ENCODE results near the gene DNAH10.

The DNAH10 gene

GRCh38 chr12:123912415-123913380, 150.6 kb downstream of the DNAH10 start:
- H4K20me1 ChIP-seq (ENCODE audit: low read depth, low read length): no peaks in the 10 kb centered on the region
- H3F3A ChIP-seq (ENCODE audit: insufficient read depth): peaks cover 6% of the 10 kb centered on the region; the same call in 1 of the 2 replicates
- H3K27me3 ChIP-seq (ENCODE audit: low read length): no peaks in the 10 kb centered on the region
- no peaks in the 10 kb centered on the region for H3K36me3 ChIP-seq (ENCODE audit: low read length)
- no peak for TF ChIP-seq CTCF (IDR thresholded peaks at IDR 0.05; ENCODE audit: insufficient read depth, low read length, poor library complexity, severe bottlenecking)
- TF ChIP-seq EZH2phosphoT487 (conservative IDR thresholded peaks at IDR 0.05; ENCODE audit: low read length): no peak
- H3K79me2 ChIP-seq (ENCODE audit: insufficient read depth, low read length): no peaks in the 10 kb centered on the region
- H3K9me3 ChIP-seq (ENCODE audit: insufficient read depth, low read length): no peaks in the 10 kb centered on the region
- H3K9me2 ChIP-seq (replicated peaks; ENCODE audit: insufficient read depth, low read length): no peaks in the 10 kb centered on the region
- H3K4me2 ChIP-seq (ENCODE audit: low read depth, low read length, poor library complexity, severe bottlenecking): no peak overlapping the region
- no peak overlapping the region for H3K9ac ChIP-seq (ENCODE audit: low read length)
- no peak overlapping the region for H3K27ac ChIP-seq (ENCODE audit: low read depth, low read length)
- no peak overlapping the region for H2AFZ ChIP-seq (ENCODE audit: low read depth, low read length, severe bottlenecking)
- H3K4me3 ChIP-seq (ENCODE audit: insufficient read depth, low read length, poor library complexity, severe bottlenecking): no peak overlapping the region

- H3K36me3 ChIP-seq (ENCODE audit: low read length): no peaks in the 10 kb centered on the region
Measured at GRCh38 chr12:123914726-123915333, 152.7 kb downstream of the DNAH10 start.

GRCh38 chr12:123916729-123917128, 154.6 kb downstream of the DNAH10 start:
- no peaks in the 10 kb centered on the region for H3K9me2 ChIP-seq (replicated peaks; ENCODE audit: insufficient read depth, low read length)
- no peak overlapping the region for H3K4me2 ChIP-seq (ENCODE audit: low read depth, low read length, poor library complexity, severe bottlenecking)
- no peak overlapping the region for H2AFZ ChIP-seq (ENCODE audit: low read depth, low read length, severe bottlenecking)
- no peak overlapping the region for H3K27ac ChIP-seq (ENCODE audit: low read depth, low read length)
- no peaks in the 10 kb centered on the region for H3K27me3 ChIP-seq (ENCODE audit: low read length)
- H3K9me3 ChIP-seq (ENCODE audit: insufficient read depth, low read length): no peaks in the 10 kb centered on the region
- H3K79me2 ChIP-seq (ENCODE audit: insufficient read depth, low read length): no peaks in the 10 kb centered on the region
- H3K9ac ChIP-seq (ENCODE audit: low read length): no peak overlapping the region
- H3K36me3 ChIP-seq (ENCODE audit: low read length): no peaks in the 10 kb centered on the region
- H4K20me1 ChIP-seq (ENCODE audit: low read depth, low read length): no peaks in the 10 kb centered on the region
- no peaks in the 10 kb centered on the region for H3F3A ChIP-seq (ENCODE audit: insufficient read depth)
- H3K4me3 ChIP-seq (ENCODE audit: insufficient read depth, low read length, poor library complexity, severe bottlenecking): no peak overlapping the region
- TF ChIP-seq CTCF (IDR thresholded peaks at IDR 0.05; ENCODE audit: insufficient read depth, low read length, poor library complexity, severe bottlenecking) (no peak), EZH2phosphoT487 (conservative IDR thresholded peaks at IDR 0.05; ENCODE audit: low read length) (no peak)

More at GRCh38 chr12:123914726-123915333, 152.7 kb downstream of the DNAH10 start:
- Histone ChIP-seq H3K4me2 (ENCODE audit: low read depth, low read length, poor library complexity, severe bottlenecking) (no peak overlapping the region), H3K9ac (ENCODE audit: low read length) (no peak overlapping the region), H3K79me2 (ENCODE audit: insufficient read depth, low read length) (no peaks in the 10 kb centered on the region), H3F3A (ENCODE audit: insufficient read depth) (peaks cover 6% of the 10 kb centered on the region; the same call in 1 of the 2 replicates), H3K9me2 (replicated peaks; ENCODE audit: insufficient read depth, low read length) (no peaks in the 10 kb centered on the region), H3K9me3 (ENCODE audit: insufficient read depth, low read length) (no peaks in the 10 kb centered on the region), H3K4me3 (ENCODE audit: insufficient read depth, low read length, poor library complexity, severe bottlenecking) (no peak overlapping the region), H2AFZ (ENCODE audit: low read depth, low read length, severe bottlenecking) (no peak overlapping the region), H3K27ac (ENCODE audit: low read depth, low read length) (no peak overlapping the region), H4K20me1 (ENCODE audit: low read depth, low read length) (no peaks in the 10 kb centered on the region), H3K27me3 (ENCODE audit: low read length) (no peaks in the 10 kb centered on the region)
- no peak for TF ChIP-seq CTCF (IDR thresholded peaks at IDR 0.05; ENCODE audit: insufficient read depth, low read length, poor library complexity, severe bottlenecking)
- TF ChIP-seq EZH2phosphoT487 (conservative IDR thresholded peaks at IDR 0.05; ENCODE audit: low read length): no peak

All from SU-DHL-6 (cell line).